NT2/D1 (cell line): ENCODE results near the gene NPAS2.

Source experiments
- SUZ12 ChIP-seq: IDR thresholded peaks from 2 replicates; pipeline ENCODE4 v1.6.1; 2011; ENCODE audit not compliant: insufficient read length, insufficient read depth; ENCODE audit errors: extremely low read depth
- YY1 ChIP-seq: IDR thresholded peaks from 2 replicates; pipeline ENCODE4 v1.6.1; 2011; ENCODE audit not compliant: insufficient read length, insufficient read depth
- ZNF274 ChIP-seq: IDR thresholded peaks from 2 replicates; pipeline ENCODE4 v1.6.1; 2011; ENCODE audit warnings: mild to moderate bottlenecking, low read depth, low read length

- TF ChIP-seq YY1 (no peak), ZNF274 (no peak), SUZ12 (no peak)
These were observed 46.0 kb downstream of the NPAS2 start for GRCh38 chr2:100865816-100866460.
